Mesothelial cell of epicardium (in vitro differentiated cells): Measurements from ENCODE around the gene AMMECR1. TPM values are rescaled to one million over a fixed set of nuclear protein-coding genes. Genes with fewer than 3 reads are reported as not detected.

Experiments
- DNase-seq, 2 experiments: peaks; one replicate each; pipeline ENCODE4 v3.0.0; 2021; ENCODE audit warnings: low spot score in 2 of 2; ENCODE audit not compliant: unreplicated experiment in 2 of 2
- H3K27ac Mint-ChIP-seq: 2 replicates; pipeline ENCODE4 v1.8.0; 2021; ENCODE audit warnings: mixed read lengths
- H3K27me3 Mint-ChIP-seq: 2 replicates; pipeline ENCODE4 v1.8.0; 2021; ENCODE audit warnings: low read depth, mixed read lengths
- H3K36me3 Mint-ChIP-seq: 2 replicates; pipeline ENCODE4 v1.8.0; 2021; ENCODE audit warnings: mixed read lengths
- H3K4me1 Mint-ChIP-seq: 2 replicates; pipeline ENCODE4 v1.8.0; 2021; ENCODE audit warnings: mixed read lengths
- H3K4me3 Mint-ChIP-seq: 2 replicates; pipeline ENCODE4 v1.8.0; 2021; ENCODE audit warnings: mild to moderate bottlenecking, moderate library complexity, mixed read lengths
- H3K9me3 Mint-ChIP-seq: 2 replicates; pipeline ENCODE4 v1.8.0; 2021; ENCODE audit warnings: mixed read lengths
- total RNA-seq: library from RNA; stranded (reverse); gene quantifications from 3 replicates; pipeline ENCODE4 v1.2.1, GENCODE V29; 2021
- TF ChIP-seq, protein P1 (sequence below): fragments of 200-600 bp; sonication (generic); IDR thresholded peaks from one replicate; pipeline ENCODE4 v1.5.0; 2021; ENCODE audit warnings: antibody characterized with exemption; ENCODE audit not compliant: unreplicated experiment

Gene AMMECR1
- total RNA-seq = 15.6 to 17.8 TPM (median 16.6 TPM) in 3 replicates

DNA sequence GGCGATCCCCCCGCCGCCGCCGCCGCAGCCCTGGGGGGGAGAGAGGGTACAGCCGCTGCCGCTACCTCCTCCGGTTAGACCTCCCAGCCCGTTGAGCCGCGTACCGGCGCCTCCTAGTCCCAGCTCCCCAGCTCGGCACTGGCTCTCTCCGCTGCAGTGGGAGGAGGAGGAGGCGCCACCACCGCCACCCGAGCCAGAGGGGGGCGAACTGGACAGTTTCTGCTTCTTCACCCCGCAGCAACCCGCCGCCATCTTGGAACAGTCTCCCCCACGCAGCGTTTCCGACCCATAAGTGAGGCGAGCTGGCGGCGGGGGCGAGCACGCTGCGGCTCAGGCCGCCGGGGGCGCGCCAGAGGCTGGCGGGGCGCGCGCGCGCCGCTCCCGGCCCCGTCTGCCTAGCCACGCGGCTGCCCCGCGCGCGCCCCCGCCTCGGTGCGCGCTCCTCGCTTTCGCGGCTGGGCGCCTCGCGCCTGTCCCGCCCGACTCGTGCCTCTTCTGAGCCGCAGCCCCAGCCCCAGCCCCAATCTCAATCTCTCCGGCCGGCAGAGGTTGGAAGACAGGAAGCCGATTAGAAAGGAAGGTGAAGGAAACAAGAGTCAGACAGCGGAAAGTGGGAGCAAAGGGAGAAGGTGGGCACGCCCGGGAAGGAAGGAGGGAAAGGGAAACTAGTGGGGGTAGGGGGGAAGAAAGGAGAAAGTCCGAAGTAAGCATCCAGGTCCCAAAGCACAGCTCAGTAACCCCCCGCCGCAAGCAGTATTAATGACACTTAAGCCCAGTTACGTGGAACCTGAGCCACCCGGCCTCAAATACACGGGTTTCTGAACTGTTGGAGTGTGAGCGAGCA is at the start of gene AMMECR1:
Gene AMMECR1, minus strand, starts transcription at position 266 of the 844 bp plus-strand sequence. Its CDS starts 14 bp downstream, at position 252.
- H3K27ac Mint-ChIP-seq = peak within 1 kb of the TSS; percentile 97
- no peaks in the 10 kb centered on the region for H3K27me3 Mint-ChIP-seq

DNA sequence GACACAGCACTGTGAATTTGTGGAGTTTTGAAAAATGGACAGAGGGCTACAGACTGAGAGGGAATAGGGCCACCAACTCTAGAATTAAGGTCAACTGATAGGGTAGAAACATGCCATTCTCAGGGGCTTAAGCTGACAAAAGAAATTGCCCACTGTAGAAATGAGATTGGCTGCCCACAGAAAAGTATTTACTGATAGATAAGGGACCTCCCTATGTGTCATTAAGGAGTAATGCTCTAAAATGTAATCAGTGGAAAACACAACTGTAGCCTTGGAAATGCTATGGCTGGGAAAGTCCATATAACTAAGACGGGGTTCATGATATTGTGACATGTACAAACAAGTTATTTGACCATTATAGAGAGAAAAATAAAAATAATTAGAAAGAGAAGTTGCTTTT is 45.4 kb upstream of the AMMECR1 start:
- Mint-ChIP-seq H3K36me3 (no peaks in the 10 kb centered on the region), H3K4me3 (no peak overlapping the region), H3K27ac (no peak overlapping the region), H3K27me3 (no peaks in the 10 kb centered on the region), H3K4me1 (no peaks in the 10 kb centered on the region), H3K9me3 (no peaks in the 10 kb centered on the region)
- DNase-seq = no peak
- TF ChIP-seq, protein P1, sequence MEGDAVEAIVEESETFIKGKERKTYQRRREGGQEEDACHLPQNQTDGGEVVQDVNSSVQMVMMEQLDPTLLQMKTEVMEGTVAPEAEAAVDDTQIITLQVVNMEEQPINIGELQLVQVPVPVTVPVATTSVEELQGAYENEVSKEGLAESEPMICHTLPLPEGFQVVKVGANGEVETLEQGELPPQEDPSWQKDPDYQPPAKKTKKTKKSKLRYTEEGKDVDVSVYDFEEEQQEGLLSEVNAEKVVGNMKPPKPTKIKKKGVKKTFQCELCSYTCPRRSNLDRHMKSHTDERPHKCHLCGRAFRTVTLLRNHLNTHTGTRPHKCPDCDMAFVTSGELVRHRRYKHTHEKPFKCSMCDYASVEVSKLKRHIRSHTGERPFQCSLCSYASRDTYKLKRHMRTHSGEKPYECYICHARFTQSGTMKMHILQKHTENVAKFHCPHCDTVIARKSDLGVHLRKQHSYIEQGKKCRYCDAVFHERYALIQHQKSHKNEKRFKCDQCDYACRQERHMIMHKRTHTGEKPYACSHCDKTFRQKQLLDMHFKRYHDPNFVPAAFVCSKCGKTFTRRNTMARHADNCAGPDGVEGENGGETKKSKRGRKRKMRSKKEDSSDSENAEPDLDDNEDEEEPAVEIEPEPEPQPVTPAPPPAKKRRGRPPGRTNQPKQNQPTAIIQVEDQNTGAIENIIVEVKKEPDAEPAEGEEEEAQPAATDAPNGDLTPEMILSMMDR = no peak

More for the DNA sequence above, at the start of gene AMMECR1:
- H3K36me3 Mint-ChIP-seq = no peaks in the 10 kb centered on the region
- TF ChIP-seq, protein P1 = no peak
- peak; percentile 71 to 88 for DNase-seq
- peaks cover 31% of the 10 kb centered on the region for H3K4me1 Mint-ChIP-seq
- H3K9me3 Mint-ChIP-seq = no peaks in the 10 kb centered on the region
- H3K4me3 Mint-ChIP-seq = peak within 1 kb of the TSS; percentile 88

DNA sequence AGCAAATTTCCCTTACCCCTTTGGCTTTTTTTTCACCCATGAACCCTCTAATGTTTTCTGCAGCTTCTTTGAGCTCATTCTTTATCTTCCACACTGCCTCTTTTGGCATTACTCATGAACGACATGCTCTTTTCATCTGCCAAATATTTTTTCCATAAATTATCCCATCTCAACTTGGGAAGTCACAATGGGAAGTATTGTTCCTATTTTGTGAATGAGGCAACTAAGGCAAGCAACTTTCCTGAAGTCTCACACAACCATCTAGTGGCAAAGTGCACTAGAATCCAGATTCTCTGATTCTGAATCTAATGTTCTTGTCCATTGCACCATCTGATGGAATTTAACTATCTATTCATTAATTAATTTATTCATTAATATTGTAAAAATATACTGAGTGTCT is 41.4 kb upstream of the AMMECR1 start:
- H3K27ac Mint-ChIP-seq = no peak overlapping the region
- H3K4me3 Mint-ChIP-seq = no peak overlapping the region
- H3K4me1 Mint-ChIP-seq = no peaks in the 10 kb centered on the region
- no peaks in the 10 kb centered on the region for H3K27me3 Mint-ChIP-seq
- TF ChIP-seq, protein P1 = no peak
- no peak for DNase-seq
- H3K36me3 Mint-ChIP-seq = no peaks in the 10 kb centered on the region
- H3K9me3 Mint-ChIP-seq = peaks cover 11% of the 10 kb centered on the region

DNA sequence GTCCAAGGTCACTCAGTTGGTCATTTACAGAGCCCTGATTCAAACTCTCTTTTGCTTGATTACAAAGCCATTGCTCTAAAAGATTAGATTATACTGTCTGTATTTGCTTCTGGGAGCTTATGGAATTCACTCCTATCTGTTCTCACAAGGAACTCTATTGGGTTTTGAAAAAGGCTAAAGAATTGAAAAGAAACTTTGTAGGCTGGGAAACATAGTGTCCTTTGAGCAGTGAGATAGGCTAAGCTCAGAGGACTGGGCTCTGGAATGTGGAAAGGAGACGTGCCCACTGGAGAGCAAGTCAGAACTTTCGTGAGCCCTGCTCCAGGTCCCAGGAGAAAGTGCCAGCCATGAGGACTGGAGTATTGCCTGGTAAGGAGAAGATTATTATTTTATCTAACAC is 40.7 kb upstream of the AMMECR1 start, which contains the start of gene RTL9:
Gene RTL9, plus strand, starts transcription at position 301 of the 400 bp plus-strand sequence. CDS start 91,770 bp downstream, outside the sequence.
- no peaks in the 10 kb centered on the region for H3K36me3 Mint-ChIP-seq

DNA sequence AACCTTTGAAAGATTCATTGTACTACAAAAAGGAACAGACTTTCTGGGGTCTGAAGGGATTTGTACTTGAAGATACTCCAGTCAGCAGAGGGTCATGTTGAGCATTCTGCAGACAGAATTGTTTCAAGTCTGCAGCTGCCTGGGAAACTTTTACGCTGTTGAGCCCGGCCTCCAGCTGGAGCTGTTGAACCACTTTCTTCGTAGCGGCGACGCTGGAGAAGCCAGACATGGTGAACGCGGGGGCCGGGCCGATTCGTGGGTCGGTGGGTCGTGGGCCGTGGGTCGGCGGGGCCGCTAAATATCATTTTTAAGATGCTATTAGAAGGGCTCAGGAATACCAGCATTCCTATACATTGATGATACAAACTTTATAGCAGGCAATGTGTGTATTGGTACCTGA is 28.8 kb upstream of the AMMECR1 start:
- no peaks in the 10 kb centered on the region for H3K4me1 Mint-ChIP-seq
- H3K36me3 Mint-ChIP-seq = no peaks in the 10 kb centered on the region
- DNase-seq = no peak

More for the DNA sequence above, 40.7 kb upstream of the AMMECR1 start, which contains the start of gene RTL9:
- Mint-ChIP-seq H3K27me3 (no peaks in the 10 kb centered on the region), H3K4me3 (no peak within 1 kb of the TSS), H3K27ac (no peak within 1 kb of the TSS), H3K4me1 (no peaks in the 10 kb centered on the region), H3K9me3 (peaks cover 11% of the 10 kb centered on the region)
- TF ChIP-seq, protein P1 = no peak
- DNase-seq = no peak

More for the DNA sequence above, 28.8 kb upstream of the AMMECR1 start:
- Mint-ChIP-seq H3K4me3 (no peak overlapping the region), H3K9me3 (no peaks in the 10 kb centered on the region), H3K27ac (no peak overlapping the region), H3K27me3 (no peaks in the 10 kb centered on the region)
- TF ChIP-seq, protein P1 = no peak
